Stimulated activated CD8-positive, alpha-beta memory T cell treated with anti-CD3 and anti-CD28 coated beads, Interleukin-4, amount 100 ng/mL, for 4 hours (primary cell): Measurements from ENCODE around the gene ANGEL1.

Experiments
- DNase-seq, 2 donors: peaks; one replicate each; pipeline ENCODE4 v3.0.0-alpha.2; 2020; ENCODE audit warnings: low read depth in 2 of 2, low spot score in 1 of 2

The ANGEL1 gene

GRCh38 chr14:76820700-76821099 lies 8.0 kb upstream of the ANGEL1 start:
- DNase-seq: no peak

- no peak for DNase-seq
Measured at GRCh38 chr14:76814726-76815645, 2.3 kb upstream of the ANGEL1 start.

DNA sequence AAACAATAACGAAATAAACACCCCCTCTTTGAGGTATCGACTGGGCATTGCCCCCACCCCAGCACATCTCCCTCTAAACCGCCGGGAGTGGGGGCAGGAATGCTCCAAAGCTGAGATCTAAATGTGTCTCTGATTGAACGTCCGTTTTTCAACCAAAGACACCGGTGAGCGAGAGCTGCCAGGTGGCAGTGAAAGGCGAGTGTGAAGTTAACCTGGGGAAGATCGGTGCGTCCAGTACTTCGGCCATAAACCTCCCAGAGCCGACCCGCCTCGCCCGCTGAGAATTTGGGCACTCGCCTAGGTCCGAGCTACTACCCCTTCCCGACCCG lies 625 bp downstream of the ANGEL1 start:
- DNase-seq: no peak

- DNase-seq: no peak
Measured at GRCh38 chr14:76811561-76811960, 1.1 kb downstream of the ANGEL1 start.

DNA sequence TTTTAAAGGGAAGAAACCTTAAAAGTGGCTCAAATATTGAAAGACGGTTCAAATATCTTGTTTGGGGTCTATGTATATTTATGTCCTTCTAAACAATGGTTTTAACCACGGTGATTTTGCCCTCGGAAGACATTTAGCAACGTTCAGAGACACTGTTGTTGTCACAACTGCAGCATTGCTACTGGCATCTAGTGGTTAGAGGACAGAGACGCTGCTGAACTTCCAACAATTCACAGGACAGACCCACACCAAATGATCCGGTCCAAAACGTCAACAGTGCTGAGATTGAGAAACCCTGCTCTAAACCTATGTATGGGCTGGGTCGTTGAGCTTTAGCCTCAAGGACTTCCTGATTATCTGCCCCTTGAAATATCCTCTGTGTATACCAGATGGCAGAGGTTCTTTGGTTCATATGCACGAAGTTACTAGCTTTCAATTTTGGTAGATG lies 1.7 kb downstream of the ANGEL1 start:
- no peak for DNase-seq

DNA sequence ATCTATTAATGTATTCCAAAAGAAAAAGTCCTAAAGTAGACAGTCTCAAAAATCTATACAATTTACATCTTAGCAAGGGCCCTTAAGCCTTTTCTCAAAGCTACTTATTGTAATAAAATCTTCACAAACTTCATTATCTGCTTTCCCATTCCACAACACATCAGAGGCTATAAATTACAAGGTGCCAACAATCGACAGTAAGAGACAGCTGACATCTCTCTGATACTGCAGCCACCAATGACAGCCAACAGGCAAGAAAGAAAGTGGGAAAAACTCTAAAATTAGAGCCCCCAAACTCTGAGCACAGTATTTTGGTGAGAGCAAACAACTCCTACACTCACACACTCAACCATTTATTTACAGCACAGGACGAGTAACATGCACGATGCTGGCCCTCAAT lies 2.2 kb downstream of the ANGEL1 start:
- DNase-seq: no peak

- no peak for DNase-seq
Measured at GRCh38 chr14:76808990-76809389, 3.7 kb downstream of the ANGEL1 start.

DNA sequence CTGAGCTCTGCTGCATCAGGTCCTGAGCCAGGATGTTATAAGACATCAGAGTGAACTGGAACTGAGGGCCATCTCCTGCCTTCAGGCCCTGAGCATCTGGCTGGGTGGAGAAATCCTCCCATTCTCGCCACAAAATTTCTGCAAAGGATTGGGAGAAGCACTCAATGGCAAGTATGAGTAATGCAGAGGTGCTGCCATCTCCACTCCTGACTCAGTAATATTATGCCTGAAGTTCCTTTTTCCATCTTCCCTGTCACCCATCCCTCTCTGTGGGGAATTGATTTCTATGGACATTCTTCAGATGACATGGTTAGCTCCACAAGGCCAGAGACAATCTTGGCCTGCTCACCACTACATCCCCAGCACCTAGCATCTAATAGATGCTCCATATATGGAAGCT lies 4.7 kb downstream of the ANGEL1 start:
- DNase-seq: no peak

- DNase-seq: no peak
Measured at GRCh38 chr14:76806446-76806845, 6.2 kb downstream of the ANGEL1 start.

DNA sequence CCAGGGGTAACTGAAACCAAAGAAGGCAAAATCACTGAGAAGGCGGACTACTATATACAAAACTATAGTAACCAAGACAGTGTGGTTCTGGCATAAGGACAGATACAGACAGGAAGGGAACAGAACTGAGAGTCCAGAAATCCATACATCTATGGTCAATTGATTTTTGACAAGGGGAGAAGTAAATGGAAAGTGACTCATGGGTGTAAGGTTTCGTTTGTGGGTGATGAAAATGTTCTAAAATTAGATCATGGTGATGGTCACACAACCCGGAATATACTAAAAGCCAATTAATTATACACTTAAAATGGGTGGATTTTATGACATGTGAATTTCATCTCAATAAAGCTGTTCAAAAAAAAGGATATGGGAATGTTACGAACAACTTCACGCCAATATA lies 18.7 kb downstream of the ANGEL1 start:
- DNase-seq: no peak

DNA sequence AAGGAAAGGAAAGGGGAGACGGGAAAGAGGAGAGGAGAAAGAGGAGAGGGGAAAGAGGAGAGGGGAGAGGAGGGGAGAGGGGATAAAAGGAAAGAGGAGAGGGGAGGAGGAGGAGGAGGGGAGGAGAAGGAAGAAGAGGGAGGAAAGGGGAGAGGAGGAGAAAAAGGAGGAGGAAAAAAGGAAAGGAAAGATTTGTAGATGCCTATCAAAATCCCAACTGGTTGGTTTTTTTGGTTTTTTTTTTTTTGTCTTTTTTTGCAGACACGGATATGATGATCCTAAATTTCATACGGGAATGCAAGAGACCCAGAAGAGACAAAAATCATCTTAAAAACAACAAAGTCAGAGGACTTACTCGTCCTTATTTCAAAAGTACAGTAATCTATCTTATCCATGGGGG lies 19.4 kb downstream of the ANGEL1 start:
- DNase-seq: no peak

DNA sequence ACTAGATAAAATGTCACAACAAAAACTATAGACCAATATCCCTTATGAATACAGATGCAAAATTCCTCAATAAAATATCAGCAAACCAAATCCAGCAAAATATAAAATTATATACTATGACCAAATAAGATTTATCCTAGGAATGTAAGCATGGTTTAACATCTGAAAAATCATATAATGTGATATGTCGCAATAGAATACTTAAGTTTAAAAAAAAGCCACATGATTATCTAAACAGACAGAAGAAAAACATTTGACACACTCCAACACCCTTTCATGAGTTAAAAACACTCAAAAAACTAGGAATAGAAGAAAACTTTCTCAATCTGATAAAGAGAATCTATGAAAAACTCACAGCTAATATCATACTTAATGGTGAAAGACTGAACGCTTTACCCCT lies 20.3 kb downstream of the ANGEL1 start:
- no peak for DNase-seq

DNA sequence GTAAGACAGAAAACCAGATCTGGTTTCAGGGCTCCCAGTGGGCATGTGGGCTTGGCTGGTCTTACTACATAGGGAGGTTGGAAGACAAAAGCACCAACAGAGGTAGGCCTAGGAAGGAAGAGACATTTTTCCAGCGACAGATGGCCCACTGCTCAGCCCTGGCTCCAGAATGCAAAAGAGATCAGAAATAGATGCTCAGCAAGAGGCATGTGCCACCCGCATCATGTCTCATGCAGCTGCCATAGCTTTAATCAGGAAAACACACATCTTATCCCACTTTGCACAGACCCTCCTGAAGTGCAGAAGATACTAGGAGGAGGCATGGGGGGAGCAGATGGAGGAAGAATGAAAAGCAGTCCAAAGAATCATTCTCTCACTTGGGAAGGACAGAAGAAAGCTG lies 26.1 kb downstream of the ANGEL1 start:
- DNase-seq: no peak

GRCh38 chr14:76784881-76785280 lies 27.8 kb downstream of the ANGEL1 start:
- DNase-seq: peak in 1 of 2 donors; percentile 25

- DNase-seq: no peak
Measured at GRCh38 chr14:76784266-76784874, 28.3 kb downstream of the ANGEL1 start.

- DNase-seq: no peak
Measured at GRCh38 chr14:76782885-76783566, 29.7 kb downstream of the ANGEL1 start.

DNA sequence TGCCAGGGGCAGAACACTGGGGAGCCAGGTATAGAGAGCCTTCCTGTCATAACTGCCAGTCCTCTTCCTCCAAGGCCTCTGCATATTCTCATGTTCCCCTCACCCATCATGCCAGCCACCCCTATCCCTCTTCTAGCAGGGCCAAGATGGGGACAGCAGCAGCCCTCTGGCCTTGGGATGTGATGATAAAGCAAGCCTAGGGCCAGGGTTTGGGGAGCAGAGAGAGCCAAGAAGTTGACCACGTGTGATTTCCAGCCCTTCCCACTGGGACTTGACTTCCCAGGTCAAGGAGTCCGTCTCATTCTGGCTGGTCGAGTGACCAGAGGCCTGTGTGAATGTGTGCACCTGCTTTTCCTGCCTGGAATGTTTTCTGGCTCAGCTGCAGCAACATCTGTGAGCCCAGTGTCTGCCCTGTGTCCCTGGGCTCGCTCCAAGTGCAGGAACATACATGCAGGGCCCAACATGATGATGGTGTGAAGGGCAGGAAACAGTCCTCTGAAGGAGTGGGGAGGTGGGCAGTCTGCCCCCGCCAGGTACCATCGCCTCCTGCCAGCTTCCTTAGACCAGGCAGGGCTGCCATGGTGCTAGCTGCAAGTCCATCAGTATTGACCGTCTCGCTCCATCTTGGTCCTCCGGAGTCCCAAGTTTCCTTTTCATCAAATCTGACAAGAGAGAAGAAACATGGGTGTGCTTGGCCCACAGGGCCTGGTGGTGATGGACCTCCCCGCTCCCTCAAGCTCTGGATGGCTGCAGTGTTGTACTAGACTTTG lies 30.4 kb downstream of the ANGEL1 start:
- no peak for DNase-seq

GRCh38 chr14:76781648-76782051 lies 31.0 kb downstream of the ANGEL1 start:
- DNase-seq: no peak

DNA sequence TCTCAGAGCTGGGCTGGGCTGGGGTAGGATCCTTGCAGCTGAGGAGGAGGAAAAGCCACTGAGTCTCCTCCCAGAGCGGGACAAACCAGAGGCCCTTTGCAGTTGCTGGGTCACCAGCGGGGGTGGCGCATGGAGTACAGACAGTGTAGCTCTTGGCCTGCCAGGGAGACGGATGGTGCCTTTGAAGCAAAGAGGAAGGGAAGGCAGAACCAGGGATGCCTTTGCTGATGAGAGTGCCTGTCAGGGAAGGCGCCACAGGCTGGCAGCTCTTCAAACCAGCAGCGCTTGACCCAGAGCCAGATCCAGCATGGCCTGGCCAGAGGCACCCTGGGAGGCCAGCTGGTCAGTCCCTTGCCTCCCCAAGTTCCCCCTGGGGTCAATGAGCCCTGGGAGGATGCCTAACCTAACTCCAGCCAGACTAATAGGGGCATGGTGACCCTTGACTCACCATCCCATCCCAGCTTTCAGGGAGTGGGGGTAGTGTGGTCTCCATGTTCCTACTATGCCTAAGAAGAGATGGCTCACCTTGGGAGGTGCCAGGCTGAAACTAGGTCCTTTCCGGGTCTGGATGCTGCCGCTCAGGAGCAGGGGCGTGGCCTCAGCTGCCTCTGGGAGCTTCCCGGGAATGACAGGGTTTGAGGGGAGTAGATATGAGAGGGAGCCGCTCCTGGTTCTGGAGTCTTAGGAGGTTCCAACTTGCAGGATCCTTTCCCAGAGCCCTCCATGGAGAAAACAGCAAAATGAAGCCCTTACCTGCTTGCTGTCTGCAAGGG lies 31.6 kb downstream of the ANGEL1 start:
- no peak for DNase-seq

GRCh38 chr14:76780360-76780759 lies 32.3 kb downstream of the ANGEL1 start:
- DNase-seq: no peak

DNA sequence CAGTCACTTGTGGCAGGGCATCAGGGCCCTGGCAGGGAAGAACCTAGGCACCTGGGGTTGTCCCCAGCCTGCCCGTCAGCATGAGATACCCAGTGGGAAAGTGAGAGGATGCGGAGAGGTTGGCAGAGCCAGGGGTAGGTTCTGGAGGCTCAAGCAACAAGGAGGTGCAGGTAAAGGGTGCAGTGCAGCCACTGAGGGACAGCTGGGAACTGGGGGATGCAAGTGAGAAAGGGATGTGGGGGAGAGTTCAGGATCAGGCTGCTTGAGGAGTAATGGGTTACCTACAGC lies 32.7 kb downstream of the ANGEL1 start:
- DNase-seq: no peak
